ENCODE measurements around the gene VPS18. TPM values are rescaled to one million over a fixed set of nuclear protein-coding genes. Genes with fewer than 3 reads are reported as not detected.

Gene VPS18
- total RNA-seq, 1 experiment from 2014 or later = 16.9 TPM

GRCh38 chr15:40858706-40859105, 35.5 kb upstream of the VPS18 start:
- Histone ChIP-seq H3K79me2 (ENCODE audit: insufficient read depth, low read length) (no peaks in the 10 kb centered on the region), H3K27me3 (ENCODE audit: insufficient read depth, low read length) (no peaks in the 10 kb centered on the region), H3K4me2 (ENCODE audit: low read length) (no peak overlapping the region), H3K27ac (ENCODE audit: low read depth, low read length) (no peak overlapping the region), H3K4me3 (replicated peaks in 1 of 2; ENCODE audit: low read depth in 1 of 2, low read length in 2 of 2) (no peak overlapping the region), H3K36me3 (ENCODE audit: control insufficient read depth in 1 of 2, insufficient read depth in 2 of 2, low read length in 2 of 2) (peaks cover 15 to 21% of the 10 kb centered on the region in 2 experiments; a peak in 3 of 4 replicates), H3K9ac (ENCODE audit: low read length) (no peak overlapping the region), H3K9me3 (ENCODE audit: control insufficient read depth in 1 of 2, insufficient read depth in 1 of 2, low read depth in 1 of 2, low read length in 2 of 2) (no peaks in the 10 kb centered on the region), H2AFZ (ENCODE audit: low read depth, low read length, poor library complexity, severe bottlenecking) (no peak overlapping the region), H3K9me2 (ENCODE audit: insufficient read depth) (no peaks in the 10 kb centered on the region), H4K20me1 (ENCODE audit: insufficient read depth) (no peaks in the 10 kb centered on the region), H3K4me1 (ENCODE audit: control insufficient read depth in 1 of 2, insufficient read depth in 2 of 2, low read length in 2 of 2) (peaks cover 16 to 26% of the 10 kb centered on the region in 2 experiments)
- DNase-seq (ENCODE audit: low read depth, low spot score) (no peak), ATAC-seq (no peak)
- ChIA-PET RAD21 (ENCODE audit: low non-redundant PET in 1 of 2, low total read pairs in 2 of 2, uncharacterized antibody in 2 of 2, unreplicated experiment in 2 of 2) (interaction anchor here (0.8 to 4.0 kb wide), 8 partner anchors 14 to 112 kb away, joined by 3 to 29 read pairs (median 11); partner anchors contain the start of genes RHOV (in 2 of the 2), VPS18 (in 2 of the 2) and ZFYVE19 (in 1 of the 2)), CTCF (interaction anchor here (0.7 to 6.2 kb wide), 23 partner anchors 9 to 326 kb away, joined by 3 to 166 read pairs (median 7); partner anchors contain the start of genes DNAJC17, PPP1R14D, RAD51 and RHOV), POLR2A (interaction anchor here (1.3 to 3.6 kb wide), 7 partner anchors 11 to 71 kb away, joined by 4 to 34 read pairs (median 18); partner anchors contain the start of genes RHOV and VPS18)
- no TSS peak for BruUV-seq (replicated peaks)
- intact Hi-C loops (cut with micrococcal nuclease) = no loop called here
- TF ChIP-seq CBX3 (IDR thresholded peaks at IDR 0.05; ENCODE audit: low read depth) = no peak
- TF ChIP-seq SP1 (IDR thresholded peaks at IDR 0.05; ENCODE audit: low read depth) = no peak
- TF ChIP-seq ZNF274 (IDR thresholded peaks at IDR 0.05; ENCODE audit: low read depth, low read length) = no peak
- no peak for TF ChIP-seq TCF7L2 (IDR thresholded peaks at IDR 0.05; ENCODE audit: borderline replicate concordance, extremely low read depth, insufficient read depth, insufficient read length)
- TF ChIP-seq EZH2phosphoT487 (IDR thresholded peaks at IDR 0.05; ENCODE audit: borderline replicate concordance) = no peak
- TF ChIP-seq JUND (IDR thresholded peaks at IDR 0.05) = no peak
- TF ChIP-seq, protein P1, sequence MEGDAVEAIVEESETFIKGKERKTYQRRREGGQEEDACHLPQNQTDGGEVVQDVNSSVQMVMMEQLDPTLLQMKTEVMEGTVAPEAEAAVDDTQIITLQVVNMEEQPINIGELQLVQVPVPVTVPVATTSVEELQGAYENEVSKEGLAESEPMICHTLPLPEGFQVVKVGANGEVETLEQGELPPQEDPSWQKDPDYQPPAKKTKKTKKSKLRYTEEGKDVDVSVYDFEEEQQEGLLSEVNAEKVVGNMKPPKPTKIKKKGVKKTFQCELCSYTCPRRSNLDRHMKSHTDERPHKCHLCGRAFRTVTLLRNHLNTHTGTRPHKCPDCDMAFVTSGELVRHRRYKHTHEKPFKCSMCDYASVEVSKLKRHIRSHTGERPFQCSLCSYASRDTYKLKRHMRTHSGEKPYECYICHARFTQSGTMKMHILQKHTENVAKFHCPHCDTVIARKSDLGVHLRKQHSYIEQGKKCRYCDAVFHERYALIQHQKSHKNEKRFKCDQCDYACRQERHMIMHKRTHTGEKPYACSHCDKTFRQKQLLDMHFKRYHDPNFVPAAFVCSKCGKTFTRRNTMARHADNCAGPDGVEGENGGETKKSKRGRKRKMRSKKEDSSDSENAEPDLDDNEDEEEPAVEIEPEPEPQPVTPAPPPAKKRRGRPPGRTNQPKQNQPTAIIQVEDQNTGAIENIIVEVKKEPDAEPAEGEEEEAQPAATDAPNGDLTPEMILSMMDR (IDR thresholded peaks at IDR 0.05 in 2 of 3, conservative IDR thresholded peaks at IDR 0.05 in 1 of 3; ENCODE audit: borderline replicate concordance in 1 of 3, insufficient read depth in 1 of 3, low read depth in 2 of 3, low read length in 2 of 3) = no peak
- no peak for TF ChIP-seq SRF (IDR thresholded peaks at IDR 0.05; ENCODE audit: low read depth)
- TF ChIP-seq REST (IDR thresholded peaks at IDR 0.05; ENCODE audit: low read depth) = no peak
- no peak for TF ChIP-seq ELF1 (IDR thresholded peaks at IDR 0.05; ENCODE audit: borderline replicate concordance, low read depth)
- TF ChIP-seq RAD21 (IDR thresholded peaks at IDR 0.05; ENCODE audit: low read depth) = no peak
- TF ChIP-seq, protein P2, sequence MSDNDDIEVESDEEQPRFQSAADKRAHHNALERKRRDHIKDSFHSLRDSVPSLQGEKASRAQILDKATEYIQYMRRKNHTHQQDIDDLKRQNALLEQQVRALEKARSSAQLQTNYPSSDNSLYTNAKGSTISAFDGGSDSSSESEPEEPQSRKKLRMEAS (IDR thresholded peaks at IDR 0.05) = no peak
- no peak for TF ChIP-seq EGR1 (IDR thresholded peaks at IDR 0.05; ENCODE audit: low read depth)
- no peak for TF ChIP-seq ZFX (IDR thresholded peaks at IDR 0.05)
- no peak for TF ChIP-seq YY1 (IDR thresholded peaks at IDR 0.05; ENCODE audit: extremely low read depth, insufficient replicate concordance, low read depth, low read length)
- no peak for TF ChIP-seq POLR2AphosphoS5 (IDR thresholded peaks at IDR 0.05; ENCODE audit: low read depth, low read length)
- TF ChIP-seq ZBTB33 (IDR thresholded peaks at IDR 0.05; ENCODE audit: extremely low read depth, insufficient replicate concordance, low read length) = no peak
- no peak for TF ChIP-seq FOSL1 (IDR thresholded peaks at IDR 0.05; ENCODE audit: low read depth)

Data from HCT116 (cell line).